Measurements from ENCODE around the gene NID1. TPM values are rescaled to one million over a fixed set of nuclear protein-coding genes. Genes with fewer than 3 reads are reported as not detected.

NID1 gene
- total RNA-seq, 4 donors from 2014 or later = 27.8 to 91.8 (median 69.4) TPM

GRCh38 chr1:236023926-236024565, 40.8 kb downstream of the NID1 start:
- Histone ChIP-seq H3K9me3 (no peaks in the 10 kb centered on the region), H3K27me3 (no peaks in the 10 kb centered on the region), H3K4me1 (peaks cover 8 to 17% of the 10 kb centered on the region in 2 donors), H3K4me3 (replicated peaks in 1 of 3) (no peak overlapping the region), H3K36me3 (peaks cover 14 to 17% of the 10 kb centered on the region in 2 donors), H3K27ac (no peak overlapping the region)
- no peak for TF ChIP-seq CTCF (IDR thresholded peaks at IDR 0.05)
- TF ChIP-seq POLR2A (IDR thresholded peaks at IDR 0.05) = no peak
- no peak for DNase-seq
- WGBS, 2 donors = 95 to 96% methylated on average over 15 of the region's 15 CpGs
- intact Hi-C loops (cut with DNase I) = no loop called here

DNA sequence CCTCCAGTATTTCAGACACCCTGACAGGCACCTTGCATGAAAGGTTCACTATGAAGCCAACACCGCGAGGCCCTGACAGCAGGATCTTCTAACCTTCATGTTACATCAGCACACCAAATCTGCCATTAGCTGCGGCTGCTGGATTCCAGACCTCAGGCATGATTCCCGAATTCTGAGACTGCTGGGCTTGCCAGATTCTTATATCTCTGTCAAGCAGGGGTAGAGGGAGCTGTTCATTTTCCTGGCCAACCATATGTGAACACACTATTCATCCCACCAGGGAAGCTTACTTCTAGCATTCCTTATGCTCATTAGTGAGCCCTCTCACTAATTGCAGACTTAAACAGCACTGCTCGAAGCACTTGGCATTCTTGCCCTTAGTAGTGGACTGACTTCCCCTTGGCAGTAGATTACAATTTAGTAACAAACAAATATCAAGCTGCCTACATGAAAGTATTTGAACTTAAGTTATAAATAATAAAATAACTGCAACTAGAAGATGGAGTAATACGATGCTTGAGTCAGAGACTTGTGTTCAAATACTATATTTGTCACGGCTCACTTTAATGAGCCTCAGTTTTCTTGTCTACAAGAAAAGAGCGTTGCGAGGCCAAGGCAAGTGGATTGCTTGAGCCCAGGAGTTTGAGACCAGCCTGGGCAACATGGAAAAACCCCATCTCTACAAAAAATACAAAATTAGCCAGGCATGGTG, 43.3 kb downstream of the NID1 start:
- H3K4me1 ChIP-seq = peaks cover 8 to 21% of the 10 kb centered on the region in 2 donors
- H3K27me3 ChIP-seq = no peaks in the 10 kb centered on the region
- intact Hi-C loops (cut with DNase I) = no loop called here
- H3K36me3 ChIP-seq = peaks cover 7 to 17% of the 10 kb centered on the region in 2 donors
- DNase-seq = no peak
- TF ChIP-seq POLR2A (IDR thresholded peaks at IDR 0.05) (no peak), CTCF (IDR thresholded peaks at IDR 0.05) (no peak)
- 86% methylated on average over 9 of the region's 9 CpGs for WGBS, 2 donors
- H3K4me3 ChIP-seq (replicated peaks in 1 of 3) = no peak overlapping the region
- peak overlapping the region in 2 of 3 donors; percentile 73 to 88 for H3K27ac ChIP-seq
- no peaks in the 10 kb centered on the region for H3K9me3 ChIP-seq

DNA sequence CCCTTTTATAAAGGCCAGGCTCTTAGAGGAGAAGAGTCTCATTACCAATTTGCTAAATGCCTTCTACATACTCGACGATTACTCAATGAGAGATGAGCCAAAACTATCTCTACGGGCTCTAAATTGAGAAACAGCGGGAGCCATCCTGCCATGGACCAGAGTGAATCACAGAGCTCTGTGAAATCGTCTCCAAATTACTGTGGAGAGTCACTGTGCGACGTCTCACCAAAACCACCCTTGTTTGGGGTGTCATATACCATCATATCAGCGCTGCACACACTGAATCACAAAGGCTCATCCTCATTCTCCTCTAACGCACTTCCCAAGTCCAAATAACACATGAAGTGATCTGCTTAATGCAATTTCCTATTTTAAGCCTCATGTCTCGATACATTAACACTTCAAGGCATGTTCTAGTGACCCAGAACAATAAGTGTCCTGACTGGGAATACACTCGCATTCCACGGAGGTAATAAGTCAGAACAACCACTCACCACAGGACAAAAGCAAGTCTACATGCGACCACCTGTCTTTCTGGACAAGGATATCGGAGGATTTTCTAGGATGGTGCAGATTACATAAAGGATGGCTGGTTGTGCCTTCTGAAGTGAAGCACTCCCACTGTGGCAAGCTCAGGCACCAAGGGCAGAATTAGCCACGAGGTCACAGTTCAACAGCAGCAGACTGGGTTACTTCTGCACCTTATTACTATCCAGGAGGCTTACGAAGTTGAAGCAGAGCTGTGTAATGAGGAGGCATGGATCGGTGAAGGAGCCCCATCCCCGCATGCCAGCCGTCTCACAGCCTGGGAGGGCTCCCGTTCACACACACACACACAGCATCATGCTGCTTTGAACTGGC, 44.3 kb downstream of the NID1 start:
- no peaks in the 10 kb centered on the region for H3K27me3 ChIP-seq
- TF ChIP-seq POLR2A (IDR thresholded peaks at IDR 0.05) = no peak
- TF ChIP-seq CTCF (IDR thresholded peaks at IDR 0.05) = no peak
- H3K4me3 ChIP-seq (replicated peaks in 1 of 3) = no peak overlapping the region
- H3K36me3 ChIP-seq = peaks cover 7 to 9% of the 10 kb centered on the region in 2 donors
- peak overlapping the region; percentile 60 to 88 (median 73) for H3K27ac ChIP-seq
- intact Hi-C loops (cut with DNase I) = no loop called here
- DNase-seq = no peak
- WGBS, 2 donors = 79 to 85% methylated on average over 20 of the region's 20 CpGs
- peaks cover 6 to 25% of the 10 kb centered on the region in 2 donors for H3K4me1 ChIP-seq
- H3K9me3 ChIP-seq = no peaks in the 10 kb centered on the region

GRCh38 chr1:236018885-236019453, 45.9 kb downstream of the NID1 start:
- no peak overlapping the region for H3K4me3 ChIP-seq (replicated peaks in 1 of 3)
- H3K27ac ChIP-seq = peak overlapping the region; percentile 61 to 88 (median 73)
- intact Hi-C loops (cut with DNase I) = no loop called here
- TF ChIP-seq CTCF (IDR thresholded peaks at IDR 0.05) (no peak), POLR2A (IDR thresholded peaks at IDR 0.05) (no peak)
- DNase-seq = peak; percentile 22 to 36
- H3K9me3 ChIP-seq = no peaks in the 10 kb centered on the region
- H3K36me3 ChIP-seq = peaks cover 3 to 4% of the 10 kb centered on the region in 2 donors
- no peaks in the 10 kb centered on the region for H3K27me3 ChIP-seq
- WGBS, 2 donors = 59 to 79% methylated on average over 5 of the region's 5 CpGs
- H3K4me1 ChIP-seq = peaks cover 0 to 22% of the 10 kb centered on the region in 2 donors

All from thyroid gland (tissue), 4 donors.